Thyroid gland (tissue), 4 donors: ENCODE data around the gene POC1A.

Source experiments
- POLR2A ChIP-seq, 2 donors: fragments of 450-650 bp; IDR thresholded peaks; one replicate each; pipeline ENCODE4 v1.6.1; 2017; ENCODE audit warnings: antibody characterized with exemption in 2 of 2, mild to moderate bottlenecking in 2 of 2, moderate library complexity in 1 of 2
- TF ChIP-seq, protein P1 (sequence below), 6 experiments: fragments of 200-600 bp in 3 of 6; fragments of 450-650 bp in 3 of 6; sonication (generic) in 3 of 6; IDR thresholded peaks; one replicate each; pipeline ENCODE4 v1.5.1; 2016 to 2019; ENCODE audit warnings: antibody characterized with exemption in 6 of 6, mild to moderate bottlenecking in 2 of 6, inconsistent platforms in 1 of 6, moderate library complexity in 1 of 6

DNA sequence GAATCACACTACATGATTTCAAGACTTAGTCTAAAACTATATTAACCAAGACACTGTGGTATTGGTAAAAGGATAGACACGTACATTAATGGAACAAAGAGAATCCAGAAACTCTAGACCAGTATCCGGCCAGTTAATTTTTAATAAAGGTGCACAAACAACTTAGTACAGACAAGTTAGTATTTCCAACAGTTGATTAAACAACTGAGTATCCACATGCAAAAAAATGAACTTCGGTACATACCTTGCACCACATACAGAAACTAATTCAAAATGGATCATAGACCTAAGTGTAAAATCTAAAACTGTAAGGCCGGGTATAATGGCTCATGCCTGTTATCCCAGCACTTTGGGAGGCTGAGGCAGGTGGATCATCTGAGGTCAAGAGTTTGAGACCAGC is 51.3 kb downstream of the POC1A start:
- TF ChIP-seq, protein P1, sequence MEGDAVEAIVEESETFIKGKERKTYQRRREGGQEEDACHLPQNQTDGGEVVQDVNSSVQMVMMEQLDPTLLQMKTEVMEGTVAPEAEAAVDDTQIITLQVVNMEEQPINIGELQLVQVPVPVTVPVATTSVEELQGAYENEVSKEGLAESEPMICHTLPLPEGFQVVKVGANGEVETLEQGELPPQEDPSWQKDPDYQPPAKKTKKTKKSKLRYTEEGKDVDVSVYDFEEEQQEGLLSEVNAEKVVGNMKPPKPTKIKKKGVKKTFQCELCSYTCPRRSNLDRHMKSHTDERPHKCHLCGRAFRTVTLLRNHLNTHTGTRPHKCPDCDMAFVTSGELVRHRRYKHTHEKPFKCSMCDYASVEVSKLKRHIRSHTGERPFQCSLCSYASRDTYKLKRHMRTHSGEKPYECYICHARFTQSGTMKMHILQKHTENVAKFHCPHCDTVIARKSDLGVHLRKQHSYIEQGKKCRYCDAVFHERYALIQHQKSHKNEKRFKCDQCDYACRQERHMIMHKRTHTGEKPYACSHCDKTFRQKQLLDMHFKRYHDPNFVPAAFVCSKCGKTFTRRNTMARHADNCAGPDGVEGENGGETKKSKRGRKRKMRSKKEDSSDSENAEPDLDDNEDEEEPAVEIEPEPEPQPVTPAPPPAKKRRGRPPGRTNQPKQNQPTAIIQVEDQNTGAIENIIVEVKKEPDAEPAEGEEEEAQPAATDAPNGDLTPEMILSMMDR (IDR thresholded peaks at IDR 0.05): no peak
- TF ChIP-seq POLR2A (IDR thresholded peaks at IDR 0.05): no peak
